Erythroblast (primary cell): ENCODE data around the gene YIF1A.
A peak's percentile ranks its signal among the peaks of the same experiment; 100 is the strongest.

Experiments
- DNase-seq, 2 experiments: peaks; one replicate each; lab custom pipeline; 2025; lab: John Stamatoyannopoulos, UW
- GATA1 ChIP-seq: IDR thresholded peaks from 2 replicates; pipeline ENCODE4 v1.6.1; 2011; ENCODE audit warnings: low read depth, mild to moderate bottlenecking, control low read depth, low read length, moderate library complexity
- POLR2A ChIP-seq: IDR thresholded peaks from 2 replicates; pipeline ENCODE4 v1.6.1; 2011; ENCODE audit warnings: mild to moderate bottlenecking, low read length

The YIF1A gene, protein sequence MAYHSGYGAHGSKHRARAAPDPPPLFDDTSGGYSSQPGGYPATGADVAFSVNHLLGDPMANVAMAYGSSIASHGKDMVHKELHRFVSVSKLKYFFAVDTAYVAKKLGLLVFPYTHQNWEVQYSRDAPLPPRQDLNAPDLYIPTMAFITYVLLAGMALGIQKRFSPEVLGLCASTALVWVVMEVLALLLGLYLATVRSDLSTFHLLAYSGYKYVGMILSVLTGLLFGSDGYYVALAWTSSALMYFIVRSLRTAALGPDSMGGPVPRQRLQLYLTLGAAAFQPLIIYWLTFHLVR

DNA sequence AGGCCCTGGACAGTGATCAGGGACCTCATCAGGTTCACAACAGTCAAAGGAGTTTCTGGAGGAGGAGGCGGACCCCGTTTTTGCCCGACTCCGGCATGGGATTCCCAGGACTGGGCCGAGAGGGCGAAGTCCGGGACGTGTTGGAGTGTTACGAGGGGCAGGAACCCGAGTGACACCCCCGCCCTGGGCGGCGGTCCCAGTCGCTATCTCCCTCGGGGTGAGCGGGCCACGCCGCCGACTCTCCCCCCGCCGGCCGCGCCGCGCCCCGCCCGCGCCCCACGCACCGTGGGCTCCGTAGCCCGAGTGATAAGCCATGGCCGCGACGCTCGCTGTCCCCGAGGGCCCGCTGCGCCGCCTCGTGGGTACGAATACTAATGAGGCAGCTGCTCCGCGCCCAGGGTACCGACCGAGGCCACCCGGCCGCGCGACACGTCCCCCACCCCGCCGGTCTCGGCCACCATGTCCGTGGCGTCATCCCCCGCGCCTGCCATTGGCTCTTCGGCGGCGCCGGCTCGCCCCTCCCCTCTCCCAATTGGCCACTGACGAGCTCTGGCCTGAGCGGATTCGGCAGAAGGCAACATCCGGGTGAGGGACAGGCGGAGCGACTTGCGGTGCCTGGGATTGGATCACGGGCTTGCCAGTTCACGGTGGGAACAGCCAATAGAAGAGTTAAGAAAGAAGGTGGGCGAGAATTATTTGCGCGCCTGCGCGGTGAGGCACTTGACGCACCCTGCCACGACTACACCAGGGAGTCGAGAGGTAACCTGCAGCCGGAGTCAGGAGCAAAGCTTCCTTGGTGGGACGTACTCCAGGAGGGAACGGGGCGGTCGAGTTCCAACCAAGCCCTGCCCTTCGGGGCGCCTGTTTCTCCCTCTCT, at the start of gene YIF1A:
YIF1A (minus strand) TSS at position 473 of the 877 bp plus-strand sequence; CDS start at position 315, 158 bp downstream.
- TF ChIP-seq GATA1 (no peak), POLR2A (peak; percentile 94)
- DNase-seq: peak; percentile 99

DNA sequence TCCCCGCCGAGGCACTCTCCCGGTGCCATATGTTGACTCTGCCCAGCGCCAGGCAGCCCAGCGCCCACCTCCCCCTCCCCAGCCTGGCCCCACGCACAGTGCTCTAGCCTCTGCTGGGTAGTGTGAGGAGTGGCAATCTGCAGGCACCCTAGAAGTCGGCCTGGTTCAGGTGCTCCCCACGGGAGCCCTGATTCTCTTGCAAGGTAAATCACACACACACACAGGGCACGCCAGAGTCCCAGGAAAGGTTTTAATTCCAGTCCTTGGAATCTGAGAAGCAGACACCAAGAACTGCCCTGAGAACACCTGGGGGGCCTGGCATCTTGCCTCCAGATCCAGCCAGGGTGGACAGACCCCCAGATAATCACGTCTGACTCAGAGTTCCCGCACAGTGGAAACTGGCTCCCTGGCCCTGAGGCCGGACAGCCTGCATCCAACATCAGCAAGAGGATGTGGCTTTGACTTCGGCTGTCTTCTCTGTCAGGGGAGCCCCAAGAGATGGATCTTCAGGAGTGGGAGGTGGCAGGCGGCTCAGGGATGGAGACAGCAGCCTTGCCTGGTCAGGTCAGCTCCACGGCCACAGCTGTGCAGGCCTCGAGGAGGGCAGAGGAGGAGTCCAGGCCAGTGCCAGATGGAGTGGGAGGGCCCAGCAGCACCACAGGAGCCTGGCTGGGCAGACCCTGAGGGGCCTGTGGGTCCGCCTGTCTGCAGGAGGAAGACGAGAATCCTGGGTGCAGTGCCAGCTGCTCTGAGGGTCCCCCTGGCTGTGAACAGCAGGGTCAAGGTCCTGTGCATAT, 48.4 kb upstream of the YIF1A start:
- no peak for TF ChIP-seq POLR2A
- TF ChIP-seq GATA1: no peak
- DNase-seq: no peak

DNA sequence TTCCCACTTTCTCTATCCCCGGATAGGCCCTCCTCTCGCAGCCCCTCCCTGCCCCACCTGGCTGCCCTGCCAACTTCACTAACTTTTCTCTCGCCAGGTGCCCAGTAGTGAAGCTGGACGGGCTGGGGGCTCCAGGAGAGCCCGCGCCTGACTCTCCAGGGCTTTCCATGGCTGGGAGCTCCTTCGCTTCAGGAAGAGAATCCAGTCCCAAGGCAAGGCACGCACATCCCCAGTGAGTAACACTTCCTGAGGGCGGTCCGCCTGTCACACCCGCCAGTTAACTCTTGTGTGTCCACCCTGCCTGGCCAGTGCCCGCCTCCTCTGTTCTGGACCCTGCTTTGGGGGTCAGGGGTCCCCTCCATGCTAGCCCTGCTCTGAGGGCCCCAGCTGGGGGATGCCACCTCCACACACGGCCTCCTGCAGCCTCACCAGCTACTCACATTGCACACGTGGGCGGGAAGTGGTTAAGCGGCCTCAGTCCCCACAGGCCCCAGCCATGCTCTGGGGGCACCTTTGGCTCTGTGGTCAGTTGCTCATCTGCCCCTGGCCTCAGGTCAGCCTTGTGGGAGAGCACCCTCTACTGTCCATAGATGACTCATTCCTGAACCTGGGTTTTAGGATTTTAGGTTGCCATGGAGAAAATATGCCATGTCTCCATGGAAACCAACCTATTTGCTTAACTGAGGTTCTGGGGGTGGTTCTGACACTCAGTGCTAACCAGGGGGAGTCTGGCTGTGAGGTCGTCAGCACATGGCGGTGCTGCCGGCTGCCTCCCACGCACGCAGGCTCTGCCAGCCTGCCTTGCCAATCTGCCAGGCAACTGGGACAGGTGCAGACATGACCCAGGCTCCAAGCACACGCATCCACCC, 47.5 kb upstream of the YIF1A start, which contains the start of gene RIN1:
RIN1 (minus strand) TSS at position 201 of the 869 bp plus-strand sequence; CDS start at position 169, 32 bp downstream.
- peak; percentile 39 to 45 for DNase-seq

DNA sequence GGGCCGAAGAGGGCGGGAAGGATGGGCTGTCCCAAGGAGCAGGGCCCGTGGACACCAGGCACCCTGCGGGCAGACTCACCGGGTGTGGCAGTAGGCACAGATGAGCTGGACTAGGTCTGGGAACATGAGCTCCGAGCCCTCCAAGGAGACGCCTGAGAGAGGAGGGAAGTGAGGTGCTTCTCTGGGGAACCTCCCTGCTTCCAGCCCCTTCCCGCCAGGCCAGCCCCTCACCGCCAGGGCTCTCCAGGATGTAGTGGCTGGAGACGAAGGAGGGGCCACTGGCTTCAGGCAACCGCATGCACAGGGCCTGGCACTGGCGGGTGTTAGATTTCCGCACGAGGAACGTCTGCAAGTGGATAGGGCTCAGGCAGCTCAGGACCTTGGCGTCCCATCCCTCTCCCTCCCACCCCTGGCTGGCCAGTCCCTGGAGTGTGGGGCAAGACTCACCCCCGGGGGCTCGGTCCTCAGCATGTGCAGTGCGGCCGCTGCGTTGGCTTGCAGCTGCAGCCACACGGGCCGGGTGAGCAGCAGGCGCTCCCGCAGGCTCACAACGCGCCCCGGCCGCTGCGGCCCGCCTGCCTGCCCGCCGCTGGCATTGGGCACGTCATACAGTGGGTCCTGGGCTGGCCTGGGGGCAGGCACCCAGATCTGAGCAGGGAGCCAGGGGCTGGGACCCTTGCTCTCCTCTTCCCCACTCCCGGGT, 46.7 kb upstream of the YIF1A start:
- no peak for TF ChIP-seq POLR2A
- no peak for TF ChIP-seq GATA1
- no peak for DNase-seq

More for the DNA sequence above, 47.5 kb upstream of the YIF1A start, which contains the start of gene RIN1:
- TF ChIP-seq GATA1 (no peak), POLR2A (no peak)

DNA sequence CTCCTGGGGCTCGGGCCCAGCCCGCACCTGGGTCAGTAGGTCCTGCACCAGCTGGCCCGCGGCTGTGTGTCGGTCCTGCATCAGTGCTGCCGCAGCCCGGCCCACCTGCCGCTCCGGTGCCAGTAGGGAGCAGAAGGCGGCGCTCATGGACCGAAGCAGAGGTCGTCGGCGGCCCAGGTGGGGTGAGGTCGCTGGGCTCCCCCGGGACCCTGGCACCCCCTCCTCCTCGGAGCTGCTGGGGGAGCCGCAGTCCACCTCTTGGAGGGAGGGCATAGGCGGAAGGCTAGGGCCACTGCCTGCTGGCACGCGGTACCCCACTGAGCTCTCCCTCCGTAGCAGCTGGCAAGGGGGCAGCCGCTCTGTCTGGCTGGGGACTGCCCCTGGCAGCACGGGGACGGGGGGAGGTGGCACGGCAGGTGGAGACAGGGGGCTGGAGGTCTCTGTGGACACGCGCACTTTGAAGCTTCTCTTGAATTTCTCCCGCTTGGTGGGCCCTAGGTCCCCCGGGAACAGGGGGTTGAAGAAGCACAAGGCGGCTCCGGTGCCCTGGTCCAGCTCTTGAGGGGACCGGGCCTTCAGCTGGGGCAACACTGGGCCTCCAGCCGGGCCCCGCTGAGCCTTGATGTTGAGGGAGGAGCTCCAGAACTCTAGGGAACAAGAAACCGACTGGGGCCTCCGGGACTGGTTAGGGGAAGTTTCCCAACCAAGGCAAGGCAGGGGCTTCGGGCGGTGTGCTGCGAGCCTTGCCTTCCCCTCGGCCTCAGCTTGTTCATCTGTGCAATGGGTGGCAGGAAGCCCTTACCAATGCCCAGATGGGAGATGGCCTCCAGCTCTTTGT, 45.9 kb upstream of the YIF1A start:
- TF ChIP-seq GATA1 (no peak), POLR2A (no peak)
- no peak for DNase-seq

DNA sequence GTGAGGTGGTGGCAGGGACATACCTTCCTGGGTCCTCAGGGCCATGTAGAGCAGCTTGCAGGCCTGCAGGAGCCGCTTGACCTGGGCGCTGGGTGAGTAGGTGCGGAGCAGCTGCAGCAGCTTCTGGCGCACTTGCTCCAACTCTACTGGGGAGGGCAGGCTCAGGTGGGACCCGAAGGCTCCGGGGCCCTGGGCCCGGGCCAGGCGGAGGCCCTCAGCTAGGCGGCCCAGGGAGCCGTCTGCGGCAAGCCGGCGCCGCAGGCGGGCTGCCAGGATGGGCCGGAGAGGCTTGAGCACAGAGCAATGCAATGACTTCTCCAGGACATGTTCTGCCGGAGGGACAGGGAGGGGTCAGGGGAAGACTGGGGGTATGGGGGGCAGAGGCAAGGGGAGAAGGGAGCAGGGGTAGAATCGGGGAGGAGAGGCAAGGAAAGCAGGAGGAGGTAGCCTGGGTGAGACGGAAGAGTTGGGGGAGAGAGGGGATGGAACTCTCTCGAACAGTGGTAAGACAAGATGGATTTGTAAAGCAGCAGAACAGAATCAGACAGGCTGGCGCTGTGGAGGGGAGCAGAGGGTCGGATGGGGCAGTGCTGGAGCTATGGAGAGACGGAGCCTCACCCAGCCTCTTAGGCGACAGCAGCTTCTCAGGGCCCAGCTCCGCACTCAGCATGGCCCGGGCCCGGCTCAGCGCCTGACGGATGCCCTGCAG, 45.1 kb upstream of the YIF1A start:
- DNase-seq: no peak
- TF ChIP-seq POLR2A (no peak), GATA1 (no peak)

DNA sequence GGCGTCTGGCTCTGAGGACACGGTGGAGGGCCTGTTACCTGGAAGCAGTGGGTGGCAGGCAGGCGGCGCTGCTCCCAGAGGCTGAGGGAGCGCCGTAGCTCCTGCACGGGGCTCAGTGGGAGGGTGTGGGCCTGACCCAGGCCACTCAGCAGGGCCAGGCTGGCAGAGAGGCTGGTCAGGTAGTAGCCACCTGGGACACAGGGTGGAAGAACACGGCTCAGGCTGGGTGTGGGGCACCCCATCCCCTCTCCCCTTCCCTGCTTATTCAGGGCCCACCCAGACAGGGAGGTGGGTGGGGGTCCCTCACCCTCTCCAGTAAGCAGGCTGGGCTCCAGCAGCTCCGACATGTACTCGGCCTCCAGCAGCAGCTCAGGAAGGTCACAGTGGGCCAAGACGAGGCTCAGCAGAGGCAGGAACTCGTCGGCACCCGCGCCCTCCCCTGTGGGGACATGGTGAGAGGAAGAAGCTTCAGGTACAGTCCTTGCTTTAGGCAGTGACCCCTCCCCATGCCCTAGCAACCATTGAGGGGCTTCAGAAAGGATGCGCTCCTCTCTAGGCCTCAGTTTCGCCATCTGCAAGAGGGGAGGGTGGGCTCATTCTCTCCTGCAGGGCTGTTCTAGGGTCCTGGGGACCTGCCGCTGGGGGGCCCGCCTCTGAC, 44.4 kb upstream of the YIF1A start:
- DNase-seq: no peak
- no peak for TF ChIP-seq GATA1
- TF ChIP-seq POLR2A: no peak

DNA sequence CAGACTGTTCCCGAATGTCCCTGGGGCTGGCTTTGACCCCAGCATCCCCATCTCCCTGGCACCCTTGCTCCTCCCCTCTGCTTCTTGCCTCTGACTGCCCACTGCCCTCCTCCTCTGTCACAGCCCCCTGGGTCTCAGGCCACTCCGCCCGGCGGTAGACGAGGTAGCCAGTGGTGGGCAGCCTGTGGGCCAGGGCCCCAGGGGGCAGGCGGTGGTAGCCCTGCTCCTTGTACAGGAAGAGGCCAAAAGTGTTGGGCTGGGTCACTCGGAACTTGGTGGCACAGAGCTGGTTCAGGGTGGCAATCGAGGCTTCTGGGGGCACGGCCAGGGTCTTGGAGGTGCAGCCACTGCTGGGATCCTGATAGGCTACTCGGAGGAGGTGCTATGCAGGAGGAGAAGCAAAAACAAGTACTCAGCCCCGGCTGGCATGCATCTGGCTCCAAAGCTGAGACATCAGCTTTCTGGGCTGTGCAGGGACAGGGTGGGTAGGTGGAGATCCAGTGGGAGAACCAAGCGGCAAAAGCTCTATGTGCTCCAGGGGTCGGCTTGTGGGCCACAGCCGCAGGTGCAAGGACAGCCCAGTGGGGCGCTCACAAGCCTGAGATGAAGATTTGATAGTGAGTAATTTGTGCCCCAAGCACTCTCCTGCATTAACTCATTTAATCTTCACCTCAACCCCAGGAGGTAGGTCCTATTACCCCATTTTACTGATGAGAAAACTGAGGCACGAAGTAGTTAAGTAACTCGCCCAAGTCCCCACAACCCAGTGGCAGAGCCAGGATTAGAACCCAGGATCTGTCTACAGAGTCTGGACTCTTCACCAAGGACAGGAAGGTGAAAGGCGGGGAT, 43.7 kb upstream of the YIF1A start:
- TF ChIP-seq POLR2A (no peak), GATA1 (no peak)
- DNase-seq: no peak
